GM12865 (cell line): ENCODE data around the gene PLXNA1.

ENCODE experiments used
- DNase-seq: peaks from one replicate; pipeline ENCODE4 v3.0.0; 2010; ENCODE audit warnings: low read depth
- H3K4me3 ChIP-seq: 2 replicates; pipeline ENCODE4 v1.5.1; 2011; ENCODE audit warnings: mild to moderate bottlenecking, low read depth, low read length, control low read depth
- TF ChIP-seq, protein P1 (sequence below): IDR thresholded peaks from 2 replicates; pipeline ENCODE4 v1.5.1; 2011; ENCODE audit warnings: low read length, control low read depth, low read depth, inconsistent platforms; ENCODE audit not compliant: insufficient read depth; ENCODE audit errors: missing control alignments

Gene PLXNA1

DNA sequence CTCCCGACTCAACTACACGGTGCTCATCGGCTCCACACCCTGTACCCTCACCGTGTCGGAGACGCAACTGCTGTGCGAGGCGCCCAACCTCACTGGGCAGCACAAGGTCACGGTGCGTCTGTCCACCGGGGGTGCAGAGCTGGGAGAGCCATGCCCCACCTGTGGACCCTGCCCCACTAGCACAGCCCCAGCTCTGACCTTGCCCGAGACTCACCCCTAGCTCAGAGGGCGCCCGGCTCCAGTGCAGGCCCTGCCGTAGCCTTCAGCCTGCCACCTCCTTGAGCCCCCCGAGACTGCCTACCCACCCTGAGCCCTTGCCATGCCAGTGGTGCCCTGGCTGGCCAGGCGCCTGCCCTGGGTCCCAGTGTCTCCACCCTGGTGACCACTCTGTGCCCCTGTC, 34.9 kb downstream of the PLXNA1 start:
- H3K4me3 ChIP-seq = no peak overlapping the region
- no peak for DNase-seq
- TF ChIP-seq, protein P1, sequence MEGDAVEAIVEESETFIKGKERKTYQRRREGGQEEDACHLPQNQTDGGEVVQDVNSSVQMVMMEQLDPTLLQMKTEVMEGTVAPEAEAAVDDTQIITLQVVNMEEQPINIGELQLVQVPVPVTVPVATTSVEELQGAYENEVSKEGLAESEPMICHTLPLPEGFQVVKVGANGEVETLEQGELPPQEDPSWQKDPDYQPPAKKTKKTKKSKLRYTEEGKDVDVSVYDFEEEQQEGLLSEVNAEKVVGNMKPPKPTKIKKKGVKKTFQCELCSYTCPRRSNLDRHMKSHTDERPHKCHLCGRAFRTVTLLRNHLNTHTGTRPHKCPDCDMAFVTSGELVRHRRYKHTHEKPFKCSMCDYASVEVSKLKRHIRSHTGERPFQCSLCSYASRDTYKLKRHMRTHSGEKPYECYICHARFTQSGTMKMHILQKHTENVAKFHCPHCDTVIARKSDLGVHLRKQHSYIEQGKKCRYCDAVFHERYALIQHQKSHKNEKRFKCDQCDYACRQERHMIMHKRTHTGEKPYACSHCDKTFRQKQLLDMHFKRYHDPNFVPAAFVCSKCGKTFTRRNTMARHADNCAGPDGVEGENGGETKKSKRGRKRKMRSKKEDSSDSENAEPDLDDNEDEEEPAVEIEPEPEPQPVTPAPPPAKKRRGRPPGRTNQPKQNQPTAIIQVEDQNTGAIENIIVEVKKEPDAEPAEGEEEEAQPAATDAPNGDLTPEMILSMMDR = no peak

- DNase-seq = no peak
- H3K4me3 ChIP-seq = no peak overlapping the region
- TF ChIP-seq, protein P1 = no peak
These were observed 35.5 kb downstream of the PLXNA1 start for GRCh38 chr3:127018306-127018828.

DNA sequence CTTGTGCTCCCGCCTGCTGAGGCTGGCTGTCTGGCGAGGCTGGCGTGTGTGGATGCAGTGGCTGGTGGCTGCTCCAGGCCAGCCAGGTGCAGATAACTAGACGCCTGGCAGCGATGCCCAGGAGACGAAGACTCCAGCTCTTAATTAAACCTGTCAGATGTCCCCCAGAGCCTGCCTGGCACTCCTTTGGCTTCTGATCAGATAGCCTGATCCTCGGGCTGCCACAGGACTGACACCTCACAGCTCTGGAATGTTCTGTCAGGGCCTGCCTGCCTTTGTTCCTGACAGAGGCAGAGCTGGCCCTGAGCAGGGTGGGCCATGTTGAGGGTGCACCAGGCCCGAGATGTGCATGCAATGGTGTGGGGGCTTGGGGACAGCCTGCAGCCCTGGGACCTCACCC, 36.5 kb downstream of the PLXNA1 start:
- no peak for DNase-seq
- H3K4me3 ChIP-seq = no peak overlapping the region
- TF ChIP-seq, protein P1 = no peak

- no peak overlapping the region for H3K4me3 ChIP-seq
- no peak for DNase-seq
- TF ChIP-seq, protein P1 = no peak
These were observed 37.6 kb downstream of the PLXNA1 start for GRCh38 chr3:127020543-127020942.

DNA sequence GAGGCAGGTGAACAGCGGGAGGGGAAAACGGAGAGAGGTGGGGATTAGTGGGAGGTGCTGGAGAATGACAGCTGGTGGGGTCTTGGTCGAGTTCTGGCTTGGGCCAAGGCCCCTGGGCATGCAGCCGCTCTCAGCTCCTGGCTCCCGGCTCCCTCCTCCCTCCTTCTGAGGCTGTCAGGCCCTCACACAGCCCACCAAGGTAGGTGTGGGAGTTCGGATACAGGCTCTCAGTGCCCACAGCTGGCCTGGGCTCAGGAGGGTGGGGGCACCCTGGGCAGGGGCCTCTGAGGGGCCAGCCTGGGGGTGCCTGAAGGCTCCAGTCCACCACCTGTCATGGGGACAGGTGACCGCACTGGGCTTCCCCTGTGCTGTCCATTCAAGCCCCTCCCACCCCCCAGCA, 39.9 kb downstream of the PLXNA1 start:
- DNase-seq = no peak
- TF ChIP-seq, protein P1 = no peak
- H3K4me3 ChIP-seq = no peak overlapping the region

- TF ChIP-seq, protein P1 = no peak
- no peak overlapping the region for H3K4me3 ChIP-seq
- DNase-seq = no peak
These were observed 42.5 kb downstream of the PLXNA1 start for GRCh38 chr3:127025456-127025855.

DNA sequence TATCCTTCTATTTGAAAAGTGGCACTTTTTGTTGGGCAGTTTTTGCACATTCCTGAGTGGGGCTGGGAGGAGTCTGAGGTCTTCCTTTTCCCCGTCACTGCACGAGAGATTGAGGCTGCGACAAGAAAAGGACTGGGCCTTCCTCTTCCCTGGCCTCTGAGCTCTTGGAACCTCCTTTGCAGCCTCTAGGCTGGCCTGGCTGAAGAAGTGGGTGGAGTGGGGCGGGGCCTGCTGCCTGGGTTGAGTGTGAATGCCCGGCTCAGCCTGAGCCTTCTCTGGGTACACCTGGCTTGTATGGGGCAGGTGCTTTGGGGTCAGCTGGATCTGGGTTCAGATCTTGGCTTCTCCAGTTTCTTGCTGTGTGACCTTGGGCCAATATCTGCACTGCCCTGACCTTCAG, 43.1 kb downstream of the PLXNA1 start:
- TF ChIP-seq, protein P1 = no peak
- DNase-seq = no peak
- no peak overlapping the region for H3K4me3 ChIP-seq
